Activated CD4-positive, alpha-beta memory T cell treated with anti-CD3 and anti-CD28 coated beads for 36 hours (primary cell): ENCODE measurements around the gene CDT1. TPM values are rescaled to one million over a fixed set of nuclear protein-coding genes. Genes with fewer than 3 reads are reported as not detected.

Experiments used
- CTCF ChIA-PET: fragments of 350-600 bp; sonication (Branson Sonifier 250); formaldehyde crosslinking; loops from one replicate; lab custom pipeline; 2021; ENCODE audit warnings: antibody characterized with exemption, inconsistent platforms; lab: Charles Lee
- POLR2A ChIA-PET: fragments of 350-600 bp; sonication (Branson Sonifier 250); formaldehyde crosslinking; loops from one replicate; lab custom pipeline; 2021; ENCODE audit warnings: antibody characterized with exemption; lab: Charles Lee
- DNase-seq: peaks from one replicate; pipeline ENCODE4 v3.0.0-alpha.2; 2020
- H3K27ac Mint-ChIP-seq: one replicate; pipeline ENCODE4 v1.8.0; 2021; ENCODE audit warnings: mixed read lengths
- H3K27me3 Mint-ChIP-seq: one replicate; pipeline ENCODE4 v1.8.0; 2021; ENCODE audit warnings: mixed read lengths
- H3K36me3 Mint-ChIP-seq: one replicate; pipeline ENCODE4 v1.8.0; 2021; ENCODE audit warnings: mixed read lengths
- H3K4me1 Mint-ChIP-seq: one replicate; pipeline ENCODE4 v1.8.0; 2021; ENCODE audit warnings: low read depth, mixed read lengths
- H3K4me3 Mint-ChIP-seq: one replicate; pipeline ENCODE4 v1.8.0; 2021; ENCODE audit warnings: mild to moderate bottlenecking, mixed read lengths
- H3K9me3 Mint-ChIP-seq: one replicate; pipeline ENCODE4 v1.8.0; 2021; ENCODE audit warnings: mixed read lengths
- intact Hi-C: fragments of 100-400 bp; cut with micrococcal nuclease; formaldehyde crosslinking; loops from one replicate; pipeline ENCODE4 v1.15.1; 2023
- total RNA-seq, 2 experiments: library from RNA; stranded (reverse); gene quantifications; one replicate each; pipeline ENCODE4 v1.2.3, GENCODE V29; 2021

CDT1 gene
- total RNA-seq, 2 experiments from 2014 or later, result 169 to 183 TPM

- ChIA-PET CTCF (interaction anchor here (1.7 kb wide), 1 partner anchor 63 kb away, joined by 3 read pairs; no protein-coding TSS in a partner anchor), POLR2A (no interaction called here)
- no peaks in the 10 kb centered on the region for H3K27me3 Mint-ChIP-seq
- no peak overlapping the region for H3K27ac Mint-ChIP-seq
- no peak for DNase-seq
- no peaks in the 10 kb centered on the region for H3K9me3 Mint-ChIP-seq
- H3K4me1 Mint-ChIP-seq, result peaks cover 35% of the 10 kb centered on the region
- H3K4me3 Mint-ChIP-seq, result no peak overlapping the region
- H3K36me3 Mint-ChIP-seq, result peaks cover 2% of the 10 kb centered on the region
- intact Hi-C loops, result no loop called here
Observed at GRCh38 chr16:88798073-88798472, 5.5 kb upstream of the CDT1 start.

- POLR2A ChIA-PET, result interaction anchor here (1.0 to 1.5 kb wide), 3 partner anchors 11 to 17 kb away, joined by 3 to 10 read pairs (median 3); partner anchors contain the start of gene APRT
- Mint-ChIP-seq H3K27me3 (no peaks in the 10 kb centered on the region), H3K27ac (no peak overlapping the region), H3K4me3 (no peak overlapping the region), H3K36me3 (peaks cover 2% of the 10 kb centered on the region), H3K4me1 (peaks cover 27% of the 10 kb centered on the region), H3K9me3 (no peaks in the 10 kb centered on the region)
- intact Hi-C loops, result no loop called here
- CTCF ChIA-PET, result interaction anchor here (1.2 to 3.5 kb wide), 4 partner anchors 17 to 64 kb away, joined by 3 to 18 read pairs (median 10); no protein-coding TSS in a partner anchor
- no peak for DNase-seq
Observed at GRCh38 chr16:88798772-88799455, 4.7 kb upstream of the CDT1 start.

GRCh38 chr16:88799569-88800276 is 3.9 kb upstream of the CDT1 start:
- Mint-ChIP-seq H3K9me3 (no peaks in the 10 kb centered on the region), H3K4me1 (peaks cover 25% of the 10 kb centered on the region), H3K36me3 (peaks cover 8% of the 10 kb centered on the region), H3K4me3 (no peak overlapping the region), H3K27me3 (no peaks in the 10 kb centered on the region), H3K27ac (no peak overlapping the region)
- POLR2A ChIA-PET, result interaction anchor here (1.0 to 1.5 kb wide), 3 partner anchors 10 to 18 kb away, joined by 3 to 10 read pairs (median 3); partner anchors contain the start of gene APRT
- no peak for DNase-seq
- CTCF ChIA-PET, result interaction anchor here (0.6 to 3.5 kb wide), 7 partner anchors 11 to 63 kb away, joined by 3 to 18 read pairs (median 3); partner anchors contain the start of gene PIEZO1
- intact Hi-C loops, result loop anchor here (5.0 kb wide), 1 partner anchor 92 kb away; the partner anchor contains the start of genes CTU2 and RNF166

- intact Hi-C loops, result loop anchor here (5.0 kb wide), 1 partner anchor 93 kb away; the partner anchor contains the start of genes CTU2 and RNF166
- H3K27me3 Mint-ChIP-seq, result no peaks in the 10 kb centered on the region
- peaks cover 20% of the 10 kb centered on the region for H3K4me1 Mint-ChIP-seq
Observed at GRCh38 chr16:88800277-88800592, 3.4 kb upstream of the CDT1 start.

GRCh38 chr16:88804173-88804551 is 573 bp downstream of the CDT1 start:
- ChIA-PET CTCF (interaction anchor here (0.8 to 1.2 kb wide), 2 partner anchors 15 to 67 kb away, joined by 3 read pairs; no protein-coding TSS in a partner anchor), POLR2A (no interaction called here)
- H3K4me1 Mint-ChIP-seq, result peaks cover 31% of the 10 kb centered on the region
- H3K4me3 Mint-ChIP-seq, result peak overlapping the region; percentile 80
- DNase-seq, result no peak
- H3K27ac Mint-ChIP-seq, result peak overlapping the region; percentile 54
- no peaks in the 10 kb centered on the region for H3K27me3 Mint-ChIP-seq
- H3K9me3 Mint-ChIP-seq, result no peaks in the 10 kb centered on the region
- intact Hi-C loops, result loop anchor here (5.0 kb wide), 1 partner anchor 97 kb away; the partner anchor contains the start of genes CTU2 and RNF166
- peaks cover 44% of the 10 kb centered on the region for H3K36me3 Mint-ChIP-seq

More at GRCh38 chr16:88800277-88800592, 3.4 kb upstream of the CDT1 start:
- DNase-seq, result no peak
- ChIA-PET POLR2A (interaction anchor here (1.5 kb wide), 1 partner anchor 9 kb away, joined by 10 read pairs; no protein-coding TSS in a partner anchor), CTCF (interaction anchor here (0.6 to 3.5 kb wide), 7 partner anchors 10 to 63 kb away, joined by 3 to 18 read pairs (median 3); partner anchors contain the start of genes APRT and PIEZO1)
- Mint-ChIP-seq H3K27ac (no peak overlapping the region), H3K9me3 (no peaks in the 10 kb centered on the region), H3K36me3 (peaks cover 13% of the 10 kb centered on the region), H3K4me3 (no peak overlapping the region)

- Mint-ChIP-seq H3K9me3 (no peaks in the 10 kb centered on the region), H3K4me1 (peaks cover 36% of the 10 kb centered on the region), H3K27ac (peak overlapping the region; percentile 54), H3K36me3 (peaks cover 49% of the 10 kb centered on the region), H3K4me3 (peak overlapping the region; percentile 80), H3K27me3 (no peaks in the 10 kb centered on the region)
- ChIA-PET POLR2A (interaction anchor here (0.6 kb wide), 1 partner anchor 180 kb away, joined by 3 read pairs; no protein-coding TSS in a partner anchor), CTCF (interaction anchor here (0.8 to 1.2 kb wide), 2 partner anchors 14 to 67 kb away, joined by 3 read pairs; no protein-coding TSS in a partner anchor)
- peak; percentile 63 for DNase-seq
- intact Hi-C loops, result loop anchor here (5.0 kb wide), 1 partner anchor 97 kb away; the partner anchor contains the start of genes CTU2 and RNF166
Observed at GRCh38 chr16:88804552-88805339, 1.2 kb downstream of the CDT1 start.

- intact Hi-C loops, result no loop called here
- POLR2A ChIA-PET, result interaction anchor here (0.6 kb wide), 2 partner anchors 22 to 180 kb away, joined by 3 read pairs; no protein-coding TSS in a partner anchor
- no peaks in the 10 kb centered on the region for H3K9me3 Mint-ChIP-seq
- no peak overlapping the region for H3K27ac Mint-ChIP-seq
- no peaks in the 10 kb centered on the region for H3K27me3 Mint-ChIP-seq
- peak overlapping the region; percentile 80 for H3K4me3 Mint-ChIP-seq
- DNase-seq, result no peak
- CTCF ChIA-PET, result no interaction called here
- H3K36me3 Mint-ChIP-seq, result peaks cover 54% of the 10 kb centered on the region
- H3K4me1 Mint-ChIP-seq, result peaks cover 39% of the 10 kb centered on the region
Observed at GRCh38 chr16:88805340-88805715, 1.7 kb downstream of the CDT1 start.

- POLR2A ChIA-PET, result interaction anchor here (0.6 to 1.2 kb wide), 4 partner anchors 22 to 102 kb away, joined by 3 read pairs; no protein-coding TSS in a partner anchor
- Mint-ChIP-seq H3K36me3 (peaks cover 60% of the 10 kb centered on the region), H3K4me3 (peak overlapping the region; percentile 37), H3K9me3 (no peaks in the 10 kb centered on the region), H3K27me3 (no peaks in the 10 kb centered on the region), H3K27ac (no peak overlapping the region), H3K4me1 (peaks cover 33% of the 10 kb centered on the region)
- intact Hi-C loops, result no loop called here
- DNase-seq, result no peak
- CTCF ChIA-PET, result no interaction called here
Observed at GRCh38 chr16:88805887-88806393, 2.4 kb downstream of the CDT1 start.

GRCh38 chr16:88806491-88807111 is 3.0 kb downstream of the CDT1 start:
- peaks cover 61% of the 10 kb centered on the region for H3K36me3 Mint-ChIP-seq
- no peak for DNase-seq
- H3K27me3 Mint-ChIP-seq, result no peaks in the 10 kb centered on the region
- CTCF ChIA-PET, result interaction anchor here (0.8 kb wide), 1 partner anchor 26 kb away, joined by 4 read pairs; no protein-coding TSS in a partner anchor
- intact Hi-C loops, result no loop called here
- H3K4me1 Mint-ChIP-seq, result peaks cover 29% of the 10 kb centered on the region
- no peak overlapping the region for H3K27ac Mint-ChIP-seq
- POLR2A ChIA-PET, result interaction anchor here (0.6 to 6.9 kb wide), 4 partner anchors 24 to 103 kb away, joined by 3 to 81 read pairs (median 3); partner anchors contain the start of gene PIEZO1
- H3K4me3 Mint-ChIP-seq, result peak overlapping the region; percentile 37
- no peaks in the 10 kb centered on the region for H3K9me3 Mint-ChIP-seq

- intact Hi-C loops, result no loop called here
- Mint-ChIP-seq H3K4me1 (peaks cover 26% of the 10 kb centered on the region), H3K36me3 (peaks cover 61% of the 10 kb centered on the region), H3K27me3 (no peaks in the 10 kb centered on the region), H3K4me3 (no peak overlapping the region), H3K9me3 (no peaks in the 10 kb centered on the region), H3K27ac (peak overlapping the region; percentile 33)
- no peak for DNase-seq
- ChIA-PET CTCF (interaction anchor here (0.8 kb wide), 1 partner anchor 27 kb away, joined by 4 read pairs; no protein-coding TSS in a partner anchor), POLR2A (interaction anchor here (6.9 kb wide), 1 partner anchor 25 kb away, joined by 81 read pairs; the partner anchor contains the start of gene PIEZO1)
Observed at GRCh38 chr16:88807142-88807625, 3.6 kb downstream of the CDT1 start.
